GM21528 (cell line): ENCODE data around the gene TMPRSS13.

ENCODE experiments used
- ATAC-seq: cut with Tn5 transposase; IDR thresholded peaks from one replicate; pipeline ENCODE4 v1.9.1; 2021; ENCODE audit warnings: mild to moderate bottlenecking, moderate library complexity; ENCODE audit not compliant: unreplicated experiment, low FRiP score

Gene TMPRSS13

DNA sequence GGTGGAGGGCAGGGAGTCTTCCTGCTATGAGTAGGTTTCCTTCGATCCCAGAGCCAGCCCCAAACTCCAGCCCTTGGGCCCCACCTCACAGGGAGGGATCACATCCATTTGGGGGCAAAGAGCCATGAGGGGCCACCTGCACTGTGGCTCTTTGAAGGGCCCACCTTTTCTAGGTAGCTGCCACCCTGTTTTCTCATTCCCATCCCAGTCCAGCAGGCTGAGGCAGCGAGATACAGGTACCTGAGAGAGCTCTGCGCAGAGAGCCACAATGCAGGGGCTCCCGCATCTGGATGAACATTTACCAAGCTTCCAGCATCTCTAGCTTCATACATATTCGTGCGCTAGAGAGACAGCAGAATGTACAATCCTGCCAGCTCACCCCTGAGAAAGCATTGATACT is 69.1 kb downstream of the TMPRSS13 start:
- ATAC-seq = no peak

- no peak for ATAC-seq
These were observed 69.6 kb downstream of the TMPRSS13 start for GRCh38 chr11:117859488-117860112.

- ATAC-seq = no peak
These were observed 70.1 kb downstream of the TMPRSS13 start for GRCh38 chr11:117859061-117859460.

- ATAC-seq = no peak
These were observed 71.3 kb downstream of the TMPRSS13 start for GRCh38 chr11:117857734-117858414.

DNA sequence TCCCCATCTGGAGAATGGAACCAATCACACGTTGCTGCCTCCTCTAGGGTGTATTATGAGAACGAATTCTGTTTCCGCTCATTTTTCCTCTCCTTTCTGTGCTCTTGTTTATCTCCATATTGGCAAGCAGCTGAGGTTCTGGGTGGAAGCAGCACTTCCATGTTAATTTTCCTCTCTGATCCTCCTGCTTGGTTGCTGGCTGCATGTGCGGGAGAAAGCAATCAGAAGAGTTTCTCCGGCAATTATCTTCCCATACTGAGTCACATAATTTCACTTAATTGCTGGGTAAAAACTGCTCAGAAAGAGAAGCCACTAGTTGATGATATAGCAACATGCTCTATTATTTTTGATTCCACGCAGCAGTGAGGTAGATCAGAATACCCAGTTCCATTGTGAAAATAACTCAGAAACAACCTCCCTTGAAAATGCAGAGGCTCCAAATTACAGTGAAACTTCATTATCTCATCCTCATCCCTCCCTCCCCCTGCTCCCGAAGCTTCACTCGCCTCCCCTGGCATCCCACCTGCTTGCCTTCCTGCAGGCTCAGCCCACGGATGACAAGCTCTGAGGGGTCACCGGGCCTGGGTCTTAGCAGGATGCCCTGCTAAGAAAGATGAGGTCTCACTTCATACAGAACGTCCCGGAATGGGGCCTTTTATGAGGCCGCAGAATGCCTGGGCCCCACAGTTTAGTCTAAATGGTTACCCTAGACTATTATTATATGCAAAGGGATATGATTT is 73.1 kb downstream of the TMPRSS13 start:
- no peak for ATAC-seq

GRCh38 chr11:117855186-117855845 is 73.9 kb downstream of the TMPRSS13 start:
- no peak for ATAC-seq

- ATAC-seq = no peak
These were observed 76.9 kb downstream of the TMPRSS13 start for GRCh38 chr11:117852309-117852708.

GRCh38 chr11:117851852-117852251 is 77.3 kb downstream of the TMPRSS13 start:
- no peak for ATAC-seq

GRCh38 chr11:117851106-117851505 is 78.1 kb downstream of the TMPRSS13 start:
- no peak for ATAC-seq
